Neural crest cell (in vitro differentiated cells): Measurements from ENCODE around the gene EPHA10. TPM values are rescaled to one million over a fixed set of nuclear protein-coding genes. Genes with fewer than 3 reads are reported as not detected.

ENCODE experiments used
- DNase-seq: peaks from one replicate; pipeline ENCODE4 v3.0.0; 2021; ENCODE audit warnings: low read depth, mixed read lengths, low spot score
- H3K27ac Mint-ChIP-seq: one replicate; pipeline ENCODE4 v1.8.0; 2021; ENCODE audit warnings: mild to moderate bottlenecking, mixed read lengths; ENCODE audit not compliant: unreplicated experiment
- H3K27me3 Mint-ChIP-seq: 2 replicates; pipeline ENCODE4 v1.8.0; 2021; ENCODE audit warnings: low read depth, mild to moderate bottlenecking, mixed read lengths
- H3K36me3 Mint-ChIP-seq: 2 replicates; pipeline ENCODE4 v1.8.0; 2021; ENCODE audit warnings: low read depth, mild to moderate bottlenecking, mixed read lengths
- H3K4me1 Mint-ChIP-seq: 2 replicates; pipeline ENCODE4 v1.8.0; 2021; ENCODE audit warnings: mixed read lengths
- H3K4me3 Mint-ChIP-seq: one replicate; pipeline ENCODE4 v1.8.0; 2021; ENCODE audit warnings: mild to moderate bottlenecking, mixed read lengths
- H3K9me3 Mint-ChIP-seq: 2 replicates; pipeline ENCODE4 v1.8.0; 2021; ENCODE audit warnings: mixed read lengths
- CTCF ChIP-seq: fragments of 200-600 bp; sonication (generic); conservative IDR thresholded peaks from 2 replicates; pipeline ENCODE4 v1.5.0; 2021; ENCODE audit warnings: antibody characterized with exemption, mild to moderate bottlenecking
- total RNA-seq: library from RNA; stranded (reverse); gene quantifications from 2 replicates; pipeline ENCODE4 v1.2.1, GENCODE V29; 2021

Gene EPHA10
- total RNA-seq, 1 donor from 2014 or later: 0.63 TPM

- Mint-ChIP-seq H3K36me3 (no peaks in the 10 kb centered on the region), H3K4me1 (peaks cover 31% of the 10 kb centered on the region), H3K9me3 (no peaks in the 10 kb centered on the region), H3K4me3 (peak overlapping the region; percentile 9), H3K27ac (peak overlapping the region; percentile 66), H3K27me3 (peaks cover 14% of the 10 kb centered on the region)
- TF ChIP-seq CTCF: no peak
- DNase-seq: no peak
These were observed 42.5 kb downstream of the EPHA10 start for GRCh38 chr1:37722181-37723071.

- Mint-ChIP-seq H3K9me3 (no peaks in the 10 kb centered on the region), H3K27me3 (peaks cover 12% of the 10 kb centered on the region), H3K4me1 (peaks cover 28% of the 10 kb centered on the region), H3K4me3 (no peak overlapping the region), H3K27ac (no peak overlapping the region), H3K36me3 (no peaks in the 10 kb centered on the region)
- no peak for TF ChIP-seq CTCF
- no peak for DNase-seq
These were observed 43.4 kb downstream of the EPHA10 start for GRCh38 chr1:37721565-37721964.

- Mint-ChIP-seq H3K27me3 (peaks cover 9% of the 10 kb centered on the region), H3K9me3 (no peaks in the 10 kb centered on the region), H3K27ac (no peak overlapping the region), H3K4me3 (no peak overlapping the region), H3K36me3 (no peaks in the 10 kb centered on the region), H3K4me1 (peaks cover 25% of the 10 kb centered on the region)
- no peak for TF ChIP-seq CTCF
- DNase-seq: no peak
These were observed 44.4 kb downstream of the EPHA10 start for GRCh38 chr1:37720231-37721130.

DNA sequence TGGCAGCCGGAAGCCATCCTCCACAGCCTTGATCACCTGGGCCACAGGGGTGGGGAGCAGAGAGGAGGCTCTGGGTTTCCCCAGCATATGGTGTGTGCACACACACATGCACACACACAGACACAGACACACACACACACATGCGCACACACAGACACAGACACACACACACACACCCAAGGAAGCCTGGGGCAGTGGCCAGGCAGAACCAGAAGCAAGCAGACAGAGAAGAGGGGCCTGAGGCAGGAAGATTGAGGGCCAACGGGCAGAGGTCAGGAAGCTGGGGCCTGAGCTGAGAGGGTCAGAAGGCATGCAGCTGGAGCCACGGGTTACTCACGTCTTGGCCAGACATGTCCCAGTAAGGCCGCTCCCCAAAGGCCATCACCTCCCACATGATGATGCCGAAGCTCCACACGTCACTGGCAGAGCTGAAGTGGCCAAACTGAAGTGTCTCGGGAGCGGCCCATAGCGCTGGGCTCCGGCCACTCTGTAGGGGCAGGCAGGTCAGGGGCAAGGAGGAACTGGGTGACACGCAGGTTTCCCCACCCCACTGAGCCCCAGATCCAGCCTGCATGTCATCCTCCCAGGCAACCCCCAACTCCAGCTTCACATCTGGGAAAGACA is 45.2 kb downstream of the EPHA10 start:
- Mint-ChIP-seq H3K27ac (no peak overlapping the region), H3K4me3 (no peak overlapping the region), H3K4me1 (peaks cover 25% of the 10 kb centered on the region), H3K27me3 (peaks cover 8% of the 10 kb centered on the region), H3K36me3 (no peaks in the 10 kb centered on the region), H3K9me3 (no peaks in the 10 kb centered on the region)
- no peak for TF ChIP-seq CTCF
- no peak for DNase-seq

DNA sequence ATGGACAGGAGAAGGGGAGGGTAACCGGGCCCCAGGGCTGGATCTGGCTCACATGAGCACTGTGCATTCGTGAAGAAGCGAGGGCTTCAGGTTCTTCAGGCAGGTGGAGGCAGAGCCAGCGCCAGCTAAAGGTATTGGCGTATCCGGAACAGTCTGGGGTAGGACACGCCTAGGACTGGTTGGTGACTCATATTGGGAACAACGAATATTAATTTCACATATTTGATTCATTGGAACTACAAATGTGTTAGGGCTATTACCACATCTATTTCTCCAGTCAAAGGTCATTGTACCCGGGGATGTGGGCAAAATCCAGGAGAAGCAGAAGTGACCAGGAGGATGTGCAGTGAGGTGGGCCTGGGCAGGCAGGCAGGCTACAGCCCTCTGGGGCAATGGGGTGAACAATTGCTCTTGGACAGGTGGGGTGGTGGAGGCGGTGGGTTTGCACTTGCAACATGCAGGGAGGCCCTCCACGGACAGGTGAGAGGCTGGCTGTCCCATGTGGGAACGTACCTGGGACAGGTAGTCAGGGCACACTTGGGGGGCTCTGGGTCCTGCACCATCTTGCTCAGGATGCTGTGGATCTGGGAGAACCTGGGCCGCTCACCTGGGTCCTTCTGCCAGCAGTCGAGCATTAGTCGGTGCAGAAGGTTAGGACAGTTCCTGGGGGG is 45.9 kb downstream of the EPHA10 start:
- H3K27me3 Mint-ChIP-seq: peaks cover 3% of the 10 kb centered on the region
- peaks cover 21% of the 10 kb centered on the region for H3K4me1 Mint-ChIP-seq
- no peak for DNase-seq
- no peaks in the 10 kb centered on the region for H3K9me3 Mint-ChIP-seq
- H3K4me3 Mint-ChIP-seq: no peak overlapping the region
- H3K36me3 Mint-ChIP-seq: no peaks in the 10 kb centered on the region
- TF ChIP-seq CTCF: no peak
- H3K27ac Mint-ChIP-seq: no peak overlapping the region
